GM12878 (cell line): ENCODE results near the gene TMED3. TPM values are rescaled to one million over a fixed set of nuclear protein-coding genes. Genes with fewer than 3 reads are reported as not detected.

Source experiments
- ATAC-seq: fragments of 200-7000 bp; cut with Tn5 transposase; 3 replicates; pipeline ENCODE4 v1.9.1; 2020; ENCODE audit warnings: mild to moderate bottlenecking, moderate library complexity
- BruUV-seq: library from RNA; stranded (reverse); fragments of 400-500 nt; replicated peaks from 2 replicates; lab custom pipeline; 2021; lab: Mats Ljungman, UMichigan
- CTCF ChIA-PET: fragments of 300-600 bp; sonication (Branson Sonifier 250); formaldehyde crosslinking; extraction: SDS; loops from one replicate; lab custom pipeline; 2021; ENCODE audit warnings: inconsistent platforms; lab: Yijun Ruan, JAX
- POLR2A ChIA-PET: fragments of 350-600 bp; formaldehyde crosslinking; extraction: SDS; loops from one replicate; lab custom pipeline; 2021; ENCODE audit warnings: inconsistent platforms; lab: Charles Lee
- RAD21 ChIA-PET: fragments of 300-600 bp; sonication (Branson Sonifier 250); formaldehyde crosslinking; loops from one replicate; lab custom pipeline; 2023; ENCODE audit warnings: antibody characterized with exemption; ENCODE audit not compliant: unreplicated experiment; lab: Charles Lee
- SMC1A ChIA-PET: fragments of 300-600 bp; sonication (Branson Sonifier 250); formaldehyde crosslinking; loops from one replicate; lab custom pipeline; 2023; ENCODE audit not compliant: unreplicated experiment, uncharacterized antibody; lab: Charles Lee
- DNase-seq: peaks from one replicate; pipeline ENCODE4 v3.0.0-alpha.2; 2011; ENCODE audit warnings: low read depth, low spot score
- FAIRE-seq: peaks from 3 replicates; lab custom pipeline; 2011; peaks lifted over from hg19 to GRCh38; lab: Jason Lieb, UNC
- H2AFZ ChIP-seq: 2 replicates; pipeline ENCODE4 v1.6.0; 2011; ENCODE audit warnings: low read depth, low read length, control low read depth; ENCODE audit not compliant: control insufficient read depth
- H3K27ac ChIP-seq: 2 replicates; pipeline ENCODE4 v1.5.1; 2011; ENCODE audit warnings: control low read depth; ENCODE audit not compliant: control insufficient read depth, insufficient read depth
- H3K27me3 ChIP-seq, 2 experiments: replicated peaks in 1 of 2; 2 replicates each; pipeline versions ENCODE4 v1.6.0 to v1.6.1; 2011; ENCODE audit warnings: low read length in 1 of 2; ENCODE audit not compliant: control insufficient read depth in 2 of 2, insufficient read depth in 2 of 2
- H3K36me3 ChIP-seq, 2 experiments: 2 replicates each; pipeline ENCODE4 v1.5.1; 2011; ENCODE audit warnings: low read length in 1 of 2; ENCODE audit not compliant: control insufficient read depth in 2 of 2, insufficient read depth in 2 of 2
- H3K4me1 ChIP-seq: 2 replicates; pipeline ENCODE4 v1.6.1; 2011; ENCODE audit warnings: mild to moderate bottlenecking, low read length, moderate library complexity, mixed read lengths; ENCODE audit not compliant: control insufficient read depth, insufficient read depth
- H3K4me2 ChIP-seq: 2 replicates; pipeline ENCODE4 v1.6.0; 2011; ENCODE audit warnings: control low read depth; ENCODE audit not compliant: control insufficient read depth, insufficient read depth
- H3K4me3 ChIP-seq: fragments of 200-600 bp; sonication (generic); 2 replicates; pipeline ENCODE4 v1.5.1; 2016
- H3K79me2 ChIP-seq: 2 replicates; pipeline ENCODE4 v1.6.0; 2011; ENCODE audit warnings: low read length; ENCODE audit not compliant: control insufficient read depth, insufficient read depth
- H3K9ac ChIP-seq: 2 replicates; pipeline ENCODE4 v1.8.0; 2011; ENCODE audit warnings: low read length, control low read depth, mixed read lengths; ENCODE audit not compliant: control insufficient read depth, insufficient read depth
- H3K9me3 ChIP-seq: replicated peaks from 3 replicates; pipeline ENCODE4 v1.5.1; 2011; ENCODE audit warnings: mild to moderate bottlenecking, low read length; ENCODE audit not compliant: control insufficient read depth, insufficient read depth
- H4K20me1 ChIP-seq: 2 replicates; pipeline ENCODE4 v1.6.0; 2011; ENCODE audit not compliant: control insufficient read depth, insufficient read depth
- ATF7 ChIP-seq: fragments of 450-650 bp; IDR thresholded peaks from 2 replicates; pipeline ENCODE4 v1.6.1; 2016; ENCODE audit warnings: low read depth, mild to moderate bottlenecking
- BRCA1 ChIP-seq: IDR thresholded peaks from 2 replicates; pipeline ENCODE4 v1.6.1; 2011; ENCODE audit warnings: low read depth, low read length, improper control_type of control experiment
- CBX3 ChIP-seq: fragments of 200-600 bp; sonication (generic); IDR thresholded peaks from 2 replicates; pipeline ENCODE4 v1.6.1; 2016; ENCODE audit warnings: low read depth, borderline replicate concordance
- E4F1 ChIP-seq: fragments of 450-650 bp; IDR thresholded peaks from 2 replicates; pipeline ENCODE4 v1.6.1; 2018; ENCODE audit warnings: borderline replicate concordance, mild to moderate bottlenecking; ENCODE audit not compliant: partially characterized antibody
- EGR1 ChIP-seq, 2 experiments: IDR thresholded peaks; 1 replicate in 1 of 2; 2 replicates in 1 of 2; pipeline ENCODE4 v1.6.1; 2011 to 2012; ENCODE audit warnings: low read depth in 2 of 2, low read length in 2 of 2, borderline replicate concordance in 1 of 2, mild to moderate bottlenecking in 1 of 2, moderate library complexity in 1 of 2
- IKZF1 ChIP-seq: fragments of 450-650 bp; conservative IDR thresholded peaks from 2 replicates; pipeline ENCODE4 v1.6.1; 2017; ENCODE audit warnings: antibody characterized with exemption, mild to moderate bottlenecking
- JUNB ChIP-seq: IDR thresholded peaks from 2 replicates; pipeline ENCODE4 v1.6.1; 2016; ENCODE audit warnings: antibody characterized with exemption, mild to moderate bottlenecking
- KLF5 ChIP-seq: fragments of 450-650 bp; IDR thresholded peaks from 2 replicates; pipeline ENCODE4 v1.6.1; 2014; ENCODE audit warnings: mild to moderate bottlenecking; ENCODE audit not compliant: partially characterized antibody
- MLLT1 ChIP-seq: fragments of 450-650 bp; IDR thresholded peaks from 2 replicates; pipeline ENCODE4 v1.6.1; 2016; ENCODE audit warnings: mild to moderate bottlenecking
- MTA3 ChIP-seq: IDR thresholded peaks from 2 replicates; pipeline ENCODE4 v1.6.1; 2012; ENCODE audit warnings: low read length, inconsistent platforms, borderline replicate concordance
- RELA ChIP-seq: fragments of 450-650 bp; IDR thresholded peaks from 2 replicates; pipeline ENCODE4 v1.8.0; 2014; ENCODE audit warnings: borderline replicate concordance; ENCODE audit not compliant: partially characterized antibody
- SIN3A ChIP-seq: IDR thresholded peaks from 2 replicates; pipeline ENCODE4 v1.6.1; 2012; ENCODE audit warnings: low read depth, low read length, improper control_type of control experiment
- SMAD5 ChIP-seq: IDR thresholded peaks from 2 replicates; pipeline ENCODE4 v1.6.1; 2016; ENCODE audit warnings: antibody characterized with exemption, low read depth
- SUPT20H ChIP-seq: IDR thresholded peaks from 2 replicates; pipeline ENCODE4 v1.6.1; 2011; ENCODE audit warnings: low read depth, mild to moderate bottlenecking, low read length, moderate library complexity, borderline replicate concordance; ENCODE audit not compliant: control insufficient read depth
- ZBTB40 ChIP-seq: fragments of 450-650 bp; IDR thresholded peaks from 2 replicates; pipeline ENCODE4 v1.6.1; 2016; ENCODE audit warnings: mild to moderate bottlenecking, moderate library complexity, borderline replicate concordance
- ZNF24 ChIP-seq: fragments of 450-650 bp; IDR thresholded peaks from 2 replicates; pipeline ENCODE4 v1.6.1; 2017; ENCODE audit warnings: antibody characterized with exemption, mild to moderate bottlenecking
- ZSCAN29 ChIP-seq: fragments of 450-650 bp; IDR thresholded peaks from 2 replicates; pipeline ENCODE4 v1.6.1; 2017; ENCODE audit warnings: mild to moderate bottlenecking, moderate library complexity
- ZZZ3 ChIP-seq: IDR thresholded peaks from 2 replicates; pipeline ENCODE4 v1.6.1; 2011; ENCODE audit warnings: low read depth; ENCODE audit not compliant: control insufficient read depth, insufficient read length
- WGBS: methylation state at CpG from one replicate; pipeline ENCODE4 v1.1.6; 2016; ENCODE audit warnings: low lambda C conversion rate; ENCODE audit not compliant: insufficient replicate concordance, insufficient coverage; ENCODE audit errors: missing lambda C conversion rate; 5-methylcytosine and 5-hydroxymethylcytosine counted together
- in situ Hi-C: fragments of 300-500 bp; cut with MboI; formaldehyde crosslinking; loops from 9 replicates; pipeline ENCODE4 v1.14.3; 2018; ENCODE audit warnings: mixed read lengths
- intact Hi-C: fragments of 100-400 bp; cut with micrococcal nuclease; formaldehyde crosslinking; loops from one replicate; pipeline ENCODE4 v1.14.2; 2022; ENCODE audit not compliant: unreplicated experiment
- polyA plus RNA-seq, 11 experiments: library from polyadenylated mRNA; depleted of rRNA in 4 of 11; unstranded in 6 of 11; stranded (reverse) in 5 of 11; fragments of >200 nt; fragmentation: Nextera tagmentation in 4 of 11; fragmentation: Illumina TruSeq in 1 of 11; extraction: Ambion mirVana in 4 of 11; extraction: Trizol in 1 of 11; gene quantifications; 1 replicate in 1 of 11; 2 replicates in 10 of 11; pipeline versions ENCODE4 v1.2.1 to v1.2.3, GENCODE V29; 2011 to 2016; ENCODE audit warnings: inconsistent platforms in 2 of 11, missing spikeins in 2 of 11, low read depth in 1 of 11
- total RNA-seq, 4 experiments: library from RNA; depleted of rRNA in 3 of 4; stranded (reverse); fragments of >200 nt in 3 of 4; fragmentation: Illumina TruSeq in 1 of 4; extraction: Trizol in 1 of 4; gene quantifications; 2 replicates each; pipeline versions ENCODE4 v1.2.1 to v1.2.3, GENCODE V29; 2013 to 2021

Gene TMED3
- total and polyA plus RNA-seq, 10 of the 15 experiments (the other 5 are each of a cell fraction or from before 2014, with no cell fraction given) = 7.6 to 95.8 (median 54.9) TPM

GRCh38 chr15:79340315-79340602 is 29.3 kb downstream of the TMED3 start:
- H3K4me2 ChIP-seq = no peak overlapping the region
- TF ChIP-seq RELA (no peak), KLF5 (no peak), ZNF24 (no peak), CBX3 (no peak), ZSCAN29 (no peak), E4F1 (no peak), JUNB (no peak), SIN3A (no peak), SUPT20H (no peak), MLLT1 (no peak), EGR1 (IDR thresholded peaks at IDR 0.05; ENCODE audit: borderline replicate concordance in 1 of 2, low read depth in 2 of 2, low read length in 2 of 2) (no peak), ZZZ3 (no peak), BRCA1 (no peak), MTA3 (no peak), IKZF1 (no peak), SMAD5 (no peak), ATF7 (no peak), ZBTB40 (no peak)
- ChIA-PET SMC1A (interaction anchor here (0.6 to 2.5 kb wide), 12 partner anchors 15 to 554 kb away, joined by 3 to 18 read pairs (median 6); no protein-coding TSS in a partner anchor), POLR2A (interaction anchor here (0.7 kb wide), 1 partner anchor 44 kb away, joined by 5 read pairs; no protein-coding TSS in a partner anchor), CTCF (interaction anchor here (0.9 to 4.6 kb wide), 23 partner anchors 9 to 970 kb away, joined by 3 to 57 read pairs (median 6); no protein-coding TSS in a partner anchor), RAD21 (interaction anchor here (0.7 to 2.1 kb wide), 10 partner anchors 11 to 652 kb away, joined by 3 to 13 read pairs (median 4); no protein-coding TSS in a partner anchor)
- no peaks in the 10 kb centered on the region for H3K9me3 ChIP-seq
- H3K27ac ChIP-seq = no peak overlapping the region
- H2AFZ ChIP-seq = no peak overlapping the region
- H3K79me2 ChIP-seq = no peaks in the 10 kb centered on the region
- FAIRE-seq = no peak
- no peak overlapping the region for H3K4me3 ChIP-seq
- intact Hi-C loops (loop anchor here (10.0 kb wide), 1 partner anchor 515 kb away; no protein-coding TSS in a partner anchor), in situ Hi-C loops (no loop called here)
- no peak for ATAC-seq
- no peaks in the 10 kb centered on the region for H3K4me1 ChIP-seq
- no peaks in the 10 kb centered on the region for H3K27me3 ChIP-seq
- H4K20me1 ChIP-seq = no peaks in the 10 kb centered on the region
- no peak overlapping the region for H3K9ac ChIP-seq
- no peaks in the 10 kb centered on the region for H3K36me3 ChIP-seq
- no peak for DNase-seq
- 71% methylated on average over 5 of the region's 5 CpGs for WGBS
- BruUV-seq = no TSS peak
